HL-60 (cell line): ENCODE results near the gene MPHOSPH8.

Experiments used
- DNase-seq, 2 experiments: peaks; one replicate each; pipeline ENCODE4 v3.0.0-alpha.2; 2010 to 2020; ENCODE audit warnings: low read depth in 1 of 2, low spot score in 1 of 2
- H3K27ac ChIP-seq: fragments of 250-450 bp; sonication (Bioruptor Pico); replicated peaks from 2 replicates; pipeline ENCODE4 v1.5.1; 2020; ENCODE audit warnings: mild to moderate bottlenecking, moderate library complexity
- H3K27me3 ChIP-seq: fragments of 250-450 bp; sonication (Bioruptor Pico); 2 replicates; pipeline ENCODE4 v1.5.1; 2021; ENCODE audit warnings: mild to moderate bottlenecking, moderate library complexity; ENCODE audit not compliant: insufficient read depth, poor library complexity, severe bottlenecking
- H3K4me3 ChIP-seq: replicated peaks from 2 replicates; pipeline ENCODE4 v1.5.1; 2011; ENCODE audit warnings: mild to moderate bottlenecking, control low read depth, low read length; ENCODE audit not compliant: insufficient read depth
- GABPA ChIP-seq: IDR thresholded peaks from 2 replicates; pipeline ENCODE4 v1.6.1; 2012; ENCODE audit warnings: low read depth
- POLR2AphosphoS5 ChIP-seq: IDR thresholded peaks from 2 replicates; pipeline ENCODE4 v1.6.1; 2012; ENCODE audit warnings: low read depth
- SPI1 ChIP-seq: IDR thresholded peaks from 2 replicates; pipeline ENCODE4 v1.6.1; 2012; ENCODE audit warnings: low read depth, mild to moderate bottlenecking, borderline replicate concordance
- TF ChIP-seq, protein P1 (sequence below): IDR thresholded peaks from one replicate; pipeline ENCODE4 v1.5.1; 2011; ENCODE audit warnings: low read length, control low read depth, inconsistent platforms; ENCODE audit not compliant: insufficient read depth
- TF ChIP-seq, protein P2 (sequence below): IDR thresholded peaks from 2 replicates; pipeline ENCODE4 v1.6.1; 2012; ENCODE audit warnings: low read depth; ENCODE audit not compliant: insufficient replicate concordance

Gene MPHOSPH8

DNA sequence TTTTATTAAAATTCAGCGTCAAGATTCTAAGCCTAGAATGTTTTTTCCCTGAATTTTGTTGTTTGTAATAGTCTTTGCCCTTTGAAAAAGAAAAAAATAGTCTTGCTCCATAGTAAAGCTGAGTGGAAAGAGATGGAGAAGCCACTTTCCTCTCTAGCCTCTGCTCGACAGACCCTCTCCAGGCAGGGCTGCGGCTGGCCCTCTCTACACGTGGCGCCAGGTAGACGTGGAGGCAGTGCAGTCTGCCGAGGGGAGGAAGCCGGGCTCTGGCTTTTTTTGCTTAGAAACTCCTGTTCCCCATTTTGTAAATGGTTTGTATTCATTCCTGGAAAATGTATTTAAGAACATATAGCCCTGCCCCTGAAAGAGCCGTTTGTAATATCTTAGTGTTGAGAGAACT is 35.3 kb downstream of the MPHOSPH8 start:
- Histone ChIP-seq H3K27ac (no peak overlapping the region), H3K27me3 (no peaks in the 10 kb centered on the region), H3K4me3 (no peak overlapping the region)
- no peak for TF ChIP-seq POLR2AphosphoS5
- no peak for TF ChIP-seq SPI1
- no peak for TF ChIP-seq GABPA
- TF ChIP-seq, protein P1, sequence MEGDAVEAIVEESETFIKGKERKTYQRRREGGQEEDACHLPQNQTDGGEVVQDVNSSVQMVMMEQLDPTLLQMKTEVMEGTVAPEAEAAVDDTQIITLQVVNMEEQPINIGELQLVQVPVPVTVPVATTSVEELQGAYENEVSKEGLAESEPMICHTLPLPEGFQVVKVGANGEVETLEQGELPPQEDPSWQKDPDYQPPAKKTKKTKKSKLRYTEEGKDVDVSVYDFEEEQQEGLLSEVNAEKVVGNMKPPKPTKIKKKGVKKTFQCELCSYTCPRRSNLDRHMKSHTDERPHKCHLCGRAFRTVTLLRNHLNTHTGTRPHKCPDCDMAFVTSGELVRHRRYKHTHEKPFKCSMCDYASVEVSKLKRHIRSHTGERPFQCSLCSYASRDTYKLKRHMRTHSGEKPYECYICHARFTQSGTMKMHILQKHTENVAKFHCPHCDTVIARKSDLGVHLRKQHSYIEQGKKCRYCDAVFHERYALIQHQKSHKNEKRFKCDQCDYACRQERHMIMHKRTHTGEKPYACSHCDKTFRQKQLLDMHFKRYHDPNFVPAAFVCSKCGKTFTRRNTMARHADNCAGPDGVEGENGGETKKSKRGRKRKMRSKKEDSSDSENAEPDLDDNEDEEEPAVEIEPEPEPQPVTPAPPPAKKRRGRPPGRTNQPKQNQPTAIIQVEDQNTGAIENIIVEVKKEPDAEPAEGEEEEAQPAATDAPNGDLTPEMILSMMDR = no peak
- TF ChIP-seq, protein P2, sequence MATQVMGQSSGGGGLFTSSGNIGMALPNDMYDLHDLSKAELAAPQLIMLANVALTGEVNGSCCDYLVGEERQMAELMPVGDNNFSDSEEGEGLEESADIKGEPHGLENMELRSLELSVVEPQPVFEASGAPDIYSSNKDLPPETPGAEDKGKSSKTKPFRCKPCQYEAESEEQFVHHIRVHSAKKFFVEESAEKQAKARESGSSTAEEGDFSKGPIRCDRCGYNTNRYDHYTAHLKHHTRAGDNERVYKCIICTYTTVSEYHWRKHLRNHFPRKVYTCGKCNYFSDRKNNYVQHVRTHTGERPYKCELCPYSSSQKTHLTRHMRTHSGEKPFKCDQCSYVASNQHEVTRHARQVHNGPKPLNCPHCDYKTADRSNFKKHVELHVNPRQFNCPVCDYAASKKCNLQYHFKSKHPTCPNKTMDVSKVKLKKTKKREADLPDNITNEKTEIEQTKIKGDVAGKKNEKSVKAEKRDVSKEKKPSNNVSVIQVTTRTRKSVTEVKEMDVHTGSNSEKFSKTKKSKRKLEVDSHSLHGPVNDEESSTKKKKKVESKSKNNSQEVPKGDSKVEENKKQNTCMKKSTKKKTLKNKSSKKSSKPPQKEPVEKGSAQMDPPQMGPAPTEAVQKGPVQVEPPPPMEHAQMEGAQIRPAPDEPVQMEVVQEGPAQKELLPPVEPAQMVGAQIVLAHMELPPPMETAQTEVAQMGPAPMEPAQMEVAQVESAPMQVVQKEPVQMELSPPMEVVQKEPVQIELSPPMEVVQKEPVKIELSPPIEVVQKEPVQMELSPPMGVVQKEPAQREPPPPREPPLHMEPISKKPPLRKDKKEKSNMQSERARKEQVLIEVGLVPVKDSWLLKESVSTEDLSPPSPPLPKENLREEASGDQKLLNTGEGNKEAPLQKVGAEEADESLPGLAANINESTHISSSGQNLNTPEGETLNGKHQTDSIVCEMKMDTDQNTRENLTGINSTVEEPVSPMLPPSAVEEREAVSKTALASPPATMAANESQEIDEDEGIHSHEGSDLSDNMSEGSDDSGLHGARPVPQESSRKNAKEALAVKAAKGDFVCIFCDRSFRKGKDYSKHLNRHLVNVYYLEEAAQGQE = no peak
- no peak for DNase-seq

DNA sequence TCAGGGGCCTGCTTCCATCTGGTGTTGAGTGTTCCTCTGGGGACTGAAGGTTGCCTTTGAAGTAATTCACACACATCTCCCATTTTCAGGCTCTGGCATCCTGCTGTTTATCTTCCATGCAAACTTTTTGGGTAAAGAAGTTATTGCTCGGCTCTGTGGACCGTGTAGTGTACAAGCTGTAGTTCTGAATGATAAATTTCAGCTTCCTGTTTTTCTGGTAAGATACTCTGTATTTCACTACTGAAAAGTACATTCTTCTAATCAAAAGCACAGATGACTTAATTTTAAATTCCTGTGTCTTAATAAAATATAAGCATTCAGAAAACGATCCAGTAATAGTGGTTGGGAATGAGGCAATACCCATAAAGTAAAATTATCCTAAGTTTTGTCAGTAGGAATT is 36.7 kb downstream of the MPHOSPH8 start:
- Histone ChIP-seq H3K4me3 (no peak overlapping the region), H3K27ac (no peak overlapping the region), H3K27me3 (no peaks in the 10 kb centered on the region)
- no peak for DNase-seq
- TF ChIP-seq POLR2AphosphoS5 = no peak
- TF ChIP-seq, protein P1 = no peak
- TF ChIP-seq GABPA = no peak
- TF ChIP-seq, protein P2 = no peak
- TF ChIP-seq SPI1 = no peak

DNA sequence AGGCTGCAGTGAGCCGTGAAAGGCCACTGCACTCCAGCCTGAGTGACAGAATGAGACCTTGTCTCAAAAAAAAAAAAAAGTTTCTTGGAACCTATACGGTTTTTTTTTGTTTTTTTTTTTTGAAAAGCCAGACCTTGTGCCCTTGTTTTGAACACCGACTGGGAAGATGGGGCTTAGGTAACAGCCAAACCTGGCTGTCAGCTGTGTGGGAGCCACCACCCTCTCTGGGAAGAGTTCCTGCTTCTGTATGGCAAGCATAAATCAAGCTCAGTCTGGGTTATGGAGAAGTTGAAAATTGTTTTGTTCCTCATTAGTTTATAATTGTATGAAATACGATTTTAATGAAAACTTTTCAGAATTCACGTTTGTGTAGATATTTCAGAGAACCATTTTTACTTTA is 39.5 kb downstream of the MPHOSPH8 start:
- H3K27me3 ChIP-seq = no peaks in the 10 kb centered on the region
- TF ChIP-seq, protein P2 = no peak
- TF ChIP-seq SPI1 = no peak
- DNase-seq = no peak
- no peak overlapping the region for H3K27ac ChIP-seq
- no peak overlapping the region for H3K4me3 ChIP-seq
